Endothelial cell of umbilical vein (primary cell): ENCODE measurements around the gene AMOT. TPM values are rescaled to one million over a fixed set of nuclear protein-coding genes. Genes with fewer than 3 reads are reported as not detected.

ENCODE experiments used
- BruUV-seq: library from RNA; stranded (reverse); fragments of 400-500 nt; replicated peaks from 2 replicates; lab custom pipeline; 2021; lab: Mats Ljungman, UMichigan
- CTCF ChIA-PET: fragments of 300-600, 350-600 bp; sonication (Branson Sonifier 250); formaldehyde crosslinking; loops from one replicate; lab custom pipeline; 2021; ENCODE audit warnings: antibody characterized with exemption, inconsistent platforms; lab: Charles Lee
- POLR2A ChIA-PET: fragments of 300-600, 350-600 bp; sonication (Branson Sonifier 250); formaldehyde crosslinking; loops from one replicate; lab custom pipeline; 2021; ENCODE audit warnings: antibody characterized with exemption, inconsistent platforms; lab: Charles Lee
- DNase-seq: peaks from one replicate; pipeline ENCODE4 v3.0.0-alpha.2; 2011; ENCODE audit warnings: low read depth, low spot score
- FAIRE-seq: peaks from 2 replicates; lab custom pipeline; 2011; peaks lifted over from hg19 to GRCh38; lab: Jason Lieb, UNC
- H2AFZ ChIP-seq: 2 replicates; pipeline ENCODE4 v1.6.0; 2012; ENCODE audit warnings: low read depth, low read length, control low read depth, inconsistent platforms
- H3K27ac ChIP-seq: 2 replicates; pipeline ENCODE4 v1.5.1; 2011; ENCODE audit warnings: low read depth, mild to moderate bottlenecking, control low read depth, low read length, moderate library complexity; ENCODE audit not compliant: insufficient read depth
- H3K27me3 ChIP-seq, 2 experiments: 2 replicates each; pipeline versions ENCODE4 v1.6.0 to v1.6.1; 2011; ENCODE audit warnings: low read length in 2 of 2, mixed read lengths in 1 of 2; ENCODE audit not compliant: control insufficient read depth in 2 of 2, insufficient read depth in 2 of 2
- H3K36me3 ChIP-seq, 2 experiments: 2 replicates in 1 of 2; 3 replicates in 1 of 2; pipeline ENCODE4 v1.5.1; 2011; ENCODE audit warnings: low read length in 2 of 2, mild to moderate bottlenecking in 1 of 2, moderate library complexity in 1 of 2; ENCODE audit not compliant: control insufficient read depth in 2 of 2, insufficient read depth in 2 of 2; ENCODE audit errors: extremely low read depth in 1 of 2
- H3K4me1 ChIP-seq: 3 replicates; pipeline ENCODE4 v1.5.1; 2011; ENCODE audit warnings: mild to moderate bottlenecking, low read length; ENCODE audit not compliant: control insufficient read depth, insufficient read depth; ENCODE audit errors: extremely low read depth
- H3K4me2 ChIP-seq: 2 replicates; pipeline ENCODE4 v1.6.1; 2011; ENCODE audit warnings: low read length, control low read depth, mixed read lengths; ENCODE audit not compliant: insufficient read depth
- H3K4me3 ChIP-seq, 3 experiments: fragments of 200-600 bp in 1 of 3; sonication (generic), shearing (Covaris generic) in 1 of 3; replicated peaks in 1 of 3; 2 replicates each; pipeline ENCODE4 v1.5.1; 2011 to 2016; ENCODE audit warnings: control low read depth in 3 of 3, low read length in 3 of 3, mild to moderate bottlenecking in 2 of 3, inconsistent platforms in 1 of 3, low read depth in 1 of 3, moderate library complexity in 1 of 3; ENCODE audit not compliant: insufficient read depth in 1 of 3
- H3K79me2 ChIP-seq: 2 replicates; pipeline ENCODE4 v1.6.0; 2012; ENCODE audit warnings: low read length, inconsistent platforms; ENCODE audit not compliant: control insufficient read depth, insufficient read depth
- H3K9ac ChIP-seq: replicated peaks from 2 replicates; pipeline ENCODE3; 2011; ENCODE audit warnings: low read length, control low read depth; ENCODE audit not compliant: insufficient read depth; ENCODE audit errors: extremely low read depth
- H3K9me1 ChIP-seq: replicated peaks from 3 replicates; pipeline ENCODE4 v1.6.0; 2011; ENCODE audit warnings: mild to moderate bottlenecking, low read length; ENCODE audit not compliant: control insufficient read depth, insufficient read depth; ENCODE audit errors: extremely low read depth
- H3K9me3 ChIP-seq: replicated peaks from 2 replicates; pipeline ENCODE4 v1.5.1; 2012; ENCODE audit warnings: low read length, inconsistent platforms; ENCODE audit not compliant: control insufficient read depth, insufficient read depth
- H4K20me1 ChIP-seq: replicated peaks from 2 replicates; pipeline ENCODE3; 2011; ENCODE audit warnings: mild to moderate bottlenecking, low read length; ENCODE audit not compliant: control insufficient read depth, insufficient read depth; ENCODE audit errors: extremely low read depth
- CTCF ChIP-seq, 2 donors: IDR thresholded peaks; 1 replicate in 1 of 2; 2 replicates in 1 of 2; pipeline ENCODE4 v1.5.1; 2011; ENCODE audit warnings: low read length in 2 of 2, mild to moderate bottlenecking in 2 of 2, moderate library complexity in 2 of 2, control low read depth in 1 of 2, inconsistent platforms in 1 of 2, low read depth in 1 of 2; ENCODE audit not compliant: insufficient read depth in 1 of 2; ENCODE audit errors: extremely low read depth in 1 of 2
- EZH2 ChIP-seq: IDR thresholded peaks from 2 replicates; pipeline ENCODE4 v1.6.1; 2012; ENCODE audit warnings: borderline replicate concordance, low read depth, mild to moderate bottlenecking, moderate library complexity, low read length, inconsistent platforms; ENCODE audit not compliant: severe bottlenecking
- FOS ChIP-seq: IDR thresholded peaks from 2 replicates; pipeline ENCODE4 v1.6.1; 2011; ENCODE audit warnings: mild to moderate bottlenecking, low read length, moderate library complexity, borderline replicate concordance; ENCODE audit not compliant: insufficient read depth
- GATA2 ChIP-seq: IDR thresholded peaks from 2 replicates; pipeline ENCODE4 v1.7.0; 2011; ENCODE audit warnings: low read depth, mild to moderate bottlenecking, moderate library complexity, mixed read lengths, low read length; ENCODE audit not compliant: insufficient read length, insufficient read depth
- JUN ChIP-seq: IDR thresholded peaks from 2 replicates; pipeline ENCODE4 v1.6.1; 2011; ENCODE audit warnings: borderline replicate concordance, low read depth; ENCODE audit not compliant: insufficient read length, insufficient read depth
- MAX ChIP-seq: IDR thresholded peaks from 2 replicates; pipeline ENCODE4 v1.6.1; 2011; ENCODE audit not compliant: insufficient read depth, insufficient read length
- POLR2A ChIP-seq: IDR thresholded peaks from 2 replicates; pipeline ENCODE4 v1.6.1; 2012; ENCODE audit warnings: low read depth, mild to moderate bottlenecking, control low read depth, low read length
- POLR2AphosphoS5 ChIP-seq: IDR thresholded peaks from 2 replicates; pipeline ENCODE4 v1.6.1; 2012; ENCODE audit warnings: low read depth, mild to moderate bottlenecking, control low read depth, low read length, moderate library complexity; ENCODE audit not compliant: insufficient read depth
- dilution Hi-C: fragments of 300-500 bp; cut with MboI; formaldehyde crosslinking; loops from one replicate; pipeline ENCODE4 v1.15.0; 2019; ENCODE audit warnings: low sequenced_read_pairs; ENCODE audit not compliant: extremely low pct_ligation_motif_present
- intact Hi-C: fragments of 100-400 bp; cut with micrococcal nuclease; formaldehyde crosslinking; loops from one replicate; pipeline ENCODE4 v1.10.0; 2022
- polyA plus RNA-seq, 4 experiments: library from polyadenylated mRNA; depleted of rRNA in 3 of 4; stranded (reverse) in 3 of 4; unstranded in 1 of 4; fragments of >200 nt; gene quantifications; 2 replicates each; pipeline versions ENCODE4 v1.2.1 to v1.2.3, GENCODE V29; 2011 to 2012; ENCODE audit warnings: missing spikeins in 1 of 4
- total RNA-seq: library from RNA; stranded (reverse); gene quantifications from 2 replicates; pipeline ENCODE4 v1.2.3, GENCODE V29; 2021

AMOT gene
- total and polyA plus RNA-seq, 2 donors (not counting 3 experiments of a cell fraction or from before 2014, with no cell fraction given), result 0.68 to 3.5 TPM

GRCh38 chrX:112774651-112775293, 65.9 kb downstream of the AMOT start:
- dilution Hi-C loops, result no loop called here
- no peak for TF ChIP-seq POLR2A
- no peak for TF ChIP-seq EZH2
- TF ChIP-seq GATA2, result no peak
- TF ChIP-seq POLR2AphosphoS5, result no peak
- TF ChIP-seq MAX, result no peak
- no peak for TF ChIP-seq JUN
- no peak for TF ChIP-seq FOS
- no peak for TF ChIP-seq CTCF (IDR thresholded peaks at IDR 0.05; ENCODE audit: extremely low read depth in 1 of 2, insufficient read depth in 1 of 2, low read depth in 1 of 2, low read length in 2 of 2)
- ChIA-PET POLR2A (no interaction called here), CTCF (interaction anchor here (1.1 kb wide), 1 partner anchor 9 kb away, joined by 3 read pairs; no protein-coding TSS in a partner anchor)
- FAIRE-seq, result peak; percentile 59
- Histone ChIP-seq H3K4me2 (no peak overlapping the region), H3K4me1 (no peaks in the 10 kb centered on the region), H3K9me1 (no peaks in the 10 kb centered on the region), H3K4me3 (no peak overlapping the region), H3K9ac (no peak overlapping the region), H3K27me3 (no peaks in the 10 kb centered on the region), H2AFZ (no peak overlapping the region), H3K79me2 (no peaks in the 10 kb centered on the region), H4K20me1 (no peaks in the 10 kb centered on the region), H3K27ac (no peak overlapping the region), H3K36me3 (no peaks in the 10 kb centered on the region), H3K9me3 (no peaks in the 10 kb centered on the region)
- BruUV-seq, result no TSS peak
- no peak for DNase-seq
- intact Hi-C loops, result no loop called here
